MCF 10A (cell line): Measurements from ENCODE around the gene BATF3. TPM values are rescaled to one million over a fixed set of nuclear protein-coding genes. Genes with fewer than 3 reads are reported as not detected.

Experiments used
- BruUV-seq: library from RNA; stranded (reverse); fragments of 400-500 nt; replicated peaks from 2 replicates; lab custom pipeline; 2021; lab: Mats Ljungman, UMichigan
- CTCF ChIA-PET: fragments of 300-600 bp; sonication (Branson Sonifier 250); formaldehyde crosslinking; extraction: SDS; loops from one replicate; lab custom pipeline; 2021; ENCODE audit warnings: antibody characterized with exemption, inconsistent platforms; lab: Yijun Ruan, JAX
- POLR2A ChIA-PET: fragments of 300-600, 350-650 bp; sonication (Branson Sonifier 250); formaldehyde crosslinking; extraction: SDS; loops from one replicate; lab custom pipeline; 2020; ENCODE audit warnings: antibody characterized with exemption, inconsistent platforms; lab: Yijun Ruan, JAX
- DNase-seq: peaks from one replicate; pipeline ENCODE4 v3.0.0-alpha.2; 2018; ENCODE audit not compliant: unreplicated experiment
- H3K27ac Mint-ChIP-seq: one replicate; pipeline ENCODE4 v1.8.0; 2022; ENCODE audit warnings: mild to moderate bottlenecking, low read depth, mixed read lengths; ENCODE audit not compliant: unreplicated experiment
- H3K27me3 Mint-ChIP-seq: one replicate; pipeline ENCODE4 v1.8.0; 2022; ENCODE audit warnings: mixed read lengths; ENCODE audit not compliant: insufficient read depth, unreplicated experiment
- H3K36me3 Mint-ChIP-seq: one replicate; pipeline ENCODE4 v1.8.0; 2022; ENCODE audit warnings: mild to moderate bottlenecking, moderate library complexity, mixed read lengths; ENCODE audit not compliant: insufficient read depth, unreplicated experiment
- H3K4me1 Mint-ChIP-seq: one replicate; pipeline ENCODE4 v1.8.0; 2022; ENCODE audit warnings: mixed read lengths; ENCODE audit not compliant: insufficient read depth, unreplicated experiment
- H3K4me3 Mint-ChIP-seq: one replicate; pipeline ENCODE4 v1.8.0; 2022; ENCODE audit warnings: mild to moderate bottlenecking, moderate library complexity, mixed read lengths; ENCODE audit not compliant: unreplicated experiment
- H3K9me3 Mint-ChIP-seq: one replicate; pipeline ENCODE4 v1.8.0; 2022; ENCODE audit warnings: mixed read lengths; ENCODE audit not compliant: unreplicated experiment
- intact Hi-C: fragments of 100-400 bp; cut with micrococcal nuclease; formaldehyde crosslinking; loops from 2 replicates; pipeline ENCODE4 v1.14.1; 2022
- total RNA-seq: library from RNA; stranded (reverse); gene quantifications from 2 replicates; pipeline ENCODE4 v1.2.3, GENCODE V29; 2022
- TF ChIP-seq, protein P1 (sequence below): fragments of 200-600 bp; IDR thresholded peaks from one replicate; pipeline ENCODE4 v1.8.0; 2022; ENCODE audit warnings: antibody characterized with exemption, mild to moderate bottlenecking; ENCODE audit not compliant: unreplicated experiment

BATF3 gene
- total RNA-seq, 1 experiment from 2014 or later = 1.5 TPM

DNA sequence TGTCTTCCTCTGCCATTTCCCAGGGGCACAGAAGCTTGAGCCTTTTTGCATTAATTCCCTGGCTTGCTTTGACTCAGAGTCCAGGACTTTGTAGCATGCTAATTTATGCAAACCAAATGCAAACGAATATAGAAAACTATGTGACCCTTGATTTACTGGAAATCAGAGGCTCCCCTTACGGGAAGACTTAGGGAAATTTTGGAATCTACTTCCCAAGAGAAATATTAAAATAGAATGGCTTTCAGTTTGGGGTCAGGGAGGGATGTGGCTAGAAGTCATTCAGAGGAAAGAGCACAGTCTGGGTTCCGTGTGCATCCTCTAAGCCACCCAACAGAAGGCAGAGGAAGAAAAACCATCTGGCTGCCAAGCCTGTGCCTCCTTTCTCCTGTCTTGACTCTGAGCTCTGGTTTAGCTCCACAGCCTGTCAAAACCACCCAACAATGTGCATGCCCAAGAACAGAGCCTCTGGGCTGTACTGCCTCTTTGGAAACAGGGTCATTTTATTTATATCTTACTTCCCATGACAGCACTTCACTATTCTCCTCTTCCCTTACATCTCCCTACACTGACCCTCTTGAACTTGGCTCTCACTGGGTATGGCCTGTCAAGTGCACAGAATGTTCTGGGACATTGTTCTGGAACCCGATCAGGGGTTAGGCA is 61.0 kb downstream of the BATF3 start:
- peaks cover 39% of the 10 kb centered on the region for H3K27me3 Mint-ChIP-seq
- peaks cover 12% of the 10 kb centered on the region for H3K9me3 Mint-ChIP-seq
- TF ChIP-seq, protein P1, sequence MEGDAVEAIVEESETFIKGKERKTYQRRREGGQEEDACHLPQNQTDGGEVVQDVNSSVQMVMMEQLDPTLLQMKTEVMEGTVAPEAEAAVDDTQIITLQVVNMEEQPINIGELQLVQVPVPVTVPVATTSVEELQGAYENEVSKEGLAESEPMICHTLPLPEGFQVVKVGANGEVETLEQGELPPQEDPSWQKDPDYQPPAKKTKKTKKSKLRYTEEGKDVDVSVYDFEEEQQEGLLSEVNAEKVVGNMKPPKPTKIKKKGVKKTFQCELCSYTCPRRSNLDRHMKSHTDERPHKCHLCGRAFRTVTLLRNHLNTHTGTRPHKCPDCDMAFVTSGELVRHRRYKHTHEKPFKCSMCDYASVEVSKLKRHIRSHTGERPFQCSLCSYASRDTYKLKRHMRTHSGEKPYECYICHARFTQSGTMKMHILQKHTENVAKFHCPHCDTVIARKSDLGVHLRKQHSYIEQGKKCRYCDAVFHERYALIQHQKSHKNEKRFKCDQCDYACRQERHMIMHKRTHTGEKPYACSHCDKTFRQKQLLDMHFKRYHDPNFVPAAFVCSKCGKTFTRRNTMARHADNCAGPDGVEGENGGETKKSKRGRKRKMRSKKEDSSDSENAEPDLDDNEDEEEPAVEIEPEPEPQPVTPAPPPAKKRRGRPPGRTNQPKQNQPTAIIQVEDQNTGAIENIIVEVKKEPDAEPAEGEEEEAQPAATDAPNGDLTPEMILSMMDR = no peak
- H3K36me3 Mint-ChIP-seq = no peaks in the 10 kb centered on the region
- peaks cover 16% of the 10 kb centered on the region for H3K4me1 Mint-ChIP-seq
- ChIA-PET POLR2A (no interaction called here), CTCF (interaction anchor here (0.7 to 1.6 kb wide), 2 partner anchors 113 to 356 kb away, joined by 3 read pairs; no protein-coding TSS in a partner anchor)
- BruUV-seq = no TSS peak
- H3K4me3 Mint-ChIP-seq = no peak overlapping the region
- intact Hi-C loops = no loop called here
- no peak overlapping the region for H3K27ac Mint-ChIP-seq
- DNase-seq = no peak

GRCh38 chr1:212637902-212638301 is 61.7 kb downstream of the BATF3 start:
- Mint-ChIP-seq H3K27me3 (peaks cover 39% of the 10 kb centered on the region), H3K9me3 (peaks cover 12% of the 10 kb centered on the region), H3K27ac (no peak overlapping the region), H3K4me3 (no peak overlapping the region), H3K4me1 (peaks cover 16% of the 10 kb centered on the region), H3K36me3 (no peaks in the 10 kb centered on the region)
- BruUV-seq = no TSS peak
- ChIA-PET CTCF (interaction anchor here (0.6 to 0.7 kb wide), 2 partner anchors 114 to 182 kb away, joined by 3 read pairs; no protein-coding TSS in a partner anchor), POLR2A (no interaction called here)
- no peak for DNase-seq
- intact Hi-C loops = no loop called here
- TF ChIP-seq, protein P1 = no peak

Other genes with a start within 250 kb of the BATF3 start
- 85.3 and 114 TPM in 2 replicates for gene ATF3, start 91.1 kb downstream of the BATF3 start, total RNA-seq
- 39.7 and 42.2 TPM in 2 replicates for gene NSL1, start 91.9 kb upstream of the BATF3 start, total RNA-seq
- 31.5 and 35.7 TPM in 2 replicates for gene TATDN3, start 92.1 kb upstream of the BATF3 start, total RNA-seq
- not detected in 2 replicates for gene SPATA45, start 147.8 kb upstream of the BATF3 start, total RNA-seq
- gene FLVCR1, start 158.4 kb upstream of the BATF3 start, total RNA-seq = 16.5 and 17.9 TPM in 2 replicates